Mucosa of rectum (tissue), 2 donors: Measurements from ENCODE around the gene PDZD2.

ENCODE experiments used
- H3K27ac ChIP-seq, 2 donors: one replicate each; pipeline ENCODE4 v1.7.0; 2013; ENCODE audit warnings: inconsistent platforms in 2 of 2, low read depth in 2 of 2, low read length in 2 of 2
- H3K27me3 ChIP-seq, 2 donors: one replicate each; pipeline ENCODE4 v1.7.0; 2013; ENCODE audit warnings: low read length in 2 of 2; ENCODE audit not compliant: control insufficient read depth in 2 of 2, insufficient read depth in 2 of 2
- H3K36me3 ChIP-seq, 2 donors: one replicate each; pipeline ENCODE4 v1.7.0; 2013; ENCODE audit warnings: low read length in 2 of 2; ENCODE audit not compliant: control insufficient read depth in 2 of 2, insufficient read depth in 2 of 2
- H3K4me1 ChIP-seq, 2 donors: one replicate each; pipeline ENCODE4 v1.7.0; 2013; ENCODE audit warnings: low read length in 2 of 2, mild to moderate bottlenecking in 1 of 2; ENCODE audit not compliant: control insufficient read depth in 2 of 2, insufficient read depth in 2 of 2
- H3K4me3 ChIP-seq, 2 donors: one replicate each; pipeline ENCODE4 v1.7.0; 2013; ENCODE audit warnings: low read length in 2 of 2
- H3K9ac ChIP-seq, 2 donors: one replicate each; pipeline ENCODE4 v1.7.0; 2013; ENCODE audit warnings: low read length in 2 of 2, low read depth in 1 of 2, mild to moderate bottlenecking in 1 of 2
- H3K9me3 ChIP-seq, 2 donors: one replicate each; pipeline ENCODE4 v1.7.0; 2013; ENCODE audit warnings: low read length in 2 of 2; ENCODE audit not compliant: control insufficient read depth in 2 of 2
- donor health status: healthy.
- donor health status: Normal muscosa, but diverticular disease.

The PDZD2 gene

GRCh38 chr5:32090755-32091128 lies 451.8 kb downstream of the PDZD2 start:
- no peak overlapping the region for H3K27ac ChIP-seq
- no peak overlapping the region for H3K4me3 ChIP-seq
- no peaks in the 10 kb centered on the region for H3K27me3 ChIP-seq
- no peak overlapping the region for H3K9ac ChIP-seq
- peaks cover 0 to 2% of the 10 kb centered on the region in 2 donors for H3K36me3 ChIP-seq
- no peaks in the 10 kb centered on the region for H3K9me3 ChIP-seq
- H3K4me1 ChIP-seq = no peaks in the 10 kb centered on the region

GRCh38 chr5:32092938-32093812 lies 454.2 kb downstream of the PDZD2 start:
- Histone ChIP-seq H3K9ac (no peak overlapping the region), H3K36me3 (peaks cover 3 to 5% of the 10 kb centered on the region in 2 donors), H3K4me1 (no peaks in the 10 kb centered on the region), H3K27ac (no peak overlapping the region), H3K27me3 (no peaks in the 10 kb centered on the region), H3K9me3 (no peaks in the 10 kb centered on the region), H3K4me3 (no peak overlapping the region)

- H3K9ac ChIP-seq = no peak overlapping the region
- H3K4me3 ChIP-seq = no peak overlapping the region
- H3K9me3 ChIP-seq = no peaks in the 10 kb centered on the region
- H3K27ac ChIP-seq = no peak overlapping the region
- H3K36me3 ChIP-seq = peaks cover 15 to 17% of the 10 kb centered on the region in 2 donors
- no peaks in the 10 kb centered on the region for H3K4me1 ChIP-seq
- H3K27me3 ChIP-seq = no peaks in the 10 kb centered on the region
Measured at GRCh38 chr5:32094691-32095090, 455.8 kb downstream of the PDZD2 start.

DNA sequence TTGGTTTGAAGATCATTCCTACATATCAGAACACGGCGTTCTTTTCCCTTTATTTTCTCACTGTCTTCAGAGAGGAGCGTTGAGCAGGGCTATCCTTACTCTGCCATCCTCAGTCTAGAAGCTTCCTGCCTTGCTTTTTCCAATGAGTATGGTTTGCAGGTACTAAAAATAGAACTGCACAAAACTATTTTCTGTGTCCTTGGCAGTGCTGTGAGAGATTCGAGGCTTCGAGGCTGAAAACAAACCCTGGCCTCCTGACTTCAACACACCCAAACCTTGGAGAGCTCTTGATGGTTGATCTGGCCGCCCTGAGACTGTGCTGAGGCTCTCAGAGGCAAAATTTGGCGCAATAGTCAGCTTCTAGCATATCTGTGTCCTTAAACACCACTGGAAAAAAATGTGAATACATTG lies 456.3 kb downstream of the PDZD2 start:
- Histone ChIP-seq H3K4me1 (no peaks in the 10 kb centered on the region), H3K27me3 (no peaks in the 10 kb centered on the region), H3K27ac (no peak overlapping the region), H3K4me3 (no peak overlapping the region), H3K9ac (no peak overlapping the region), H3K9me3 (no peaks in the 10 kb centered on the region), H3K36me3 (peaks cover 18 to 20% of the 10 kb centered on the region in 2 donors)

DNA sequence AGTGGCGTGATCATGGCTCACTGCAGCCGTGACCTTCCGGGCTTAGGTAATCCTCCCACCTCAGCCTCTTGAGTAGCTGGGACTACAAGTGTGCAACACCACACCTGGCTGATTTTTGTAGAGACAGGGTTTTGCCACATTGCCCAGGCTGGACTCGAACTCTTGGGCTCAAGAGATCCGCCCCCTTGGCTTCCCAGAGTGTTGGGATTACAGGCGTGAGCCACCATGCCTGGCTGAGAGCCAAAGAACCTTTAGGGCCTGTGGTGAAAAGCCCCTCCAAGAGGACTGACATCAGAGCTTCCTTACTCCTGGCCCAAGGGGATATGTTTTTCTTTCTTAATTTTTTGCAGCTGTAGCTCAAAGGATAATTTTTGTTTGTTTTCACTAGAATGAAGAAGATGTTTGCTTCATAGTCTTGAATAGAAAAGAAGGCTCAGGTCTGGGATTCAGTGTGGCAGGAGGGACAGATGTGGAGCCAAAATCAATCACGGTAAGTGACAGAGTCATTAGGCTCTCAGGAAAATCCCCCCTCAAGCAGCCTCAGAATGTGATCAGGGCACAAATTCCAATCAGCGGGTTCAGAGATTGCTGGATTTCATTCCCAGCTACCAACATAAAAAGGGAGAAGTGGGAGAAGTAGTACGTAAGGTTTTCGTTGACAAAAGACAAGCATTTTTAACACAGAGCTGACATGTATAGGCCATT lies 458.1 kb downstream of the PDZD2 start:
- no peaks in the 10 kb centered on the region for H3K27me3 ChIP-seq
- no peaks in the 10 kb centered on the region for H3K4me1 ChIP-seq
- H3K27ac ChIP-seq = no peak overlapping the region
- H3K9me3 ChIP-seq = no peaks in the 10 kb centered on the region
- peaks cover 30 to 34% of the 10 kb centered on the region in 2 donors for H3K36me3 ChIP-seq
- no peak overlapping the region for H3K4me3 ChIP-seq
- no peak overlapping the region for H3K9ac ChIP-seq

DNA sequence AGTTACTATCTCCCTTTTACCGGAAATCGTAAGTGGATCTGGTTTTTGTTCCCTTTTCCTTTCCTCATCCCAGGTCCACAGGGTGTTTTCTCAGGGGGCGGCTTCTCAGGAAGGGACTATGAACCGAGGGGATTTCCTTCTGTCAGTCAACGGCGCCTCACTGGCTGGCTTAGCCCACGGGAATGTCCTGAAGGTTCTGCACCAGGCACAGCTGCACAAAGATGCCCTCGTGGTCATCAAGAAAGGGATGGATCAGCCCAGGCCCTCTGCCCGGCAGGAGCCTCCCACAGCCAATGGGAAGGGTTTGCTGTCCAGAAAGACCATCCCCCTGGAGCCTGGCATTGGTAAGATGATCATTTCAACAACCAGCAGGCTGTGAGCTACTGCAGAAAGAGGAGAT lies 459.4 kb downstream of the PDZD2 start:
- no peak overlapping the region for H3K27ac ChIP-seq
- no peaks in the 10 kb centered on the region for H3K4me1 ChIP-seq
- no peaks in the 10 kb centered on the region for H3K9me3 ChIP-seq
- H3K4me3 ChIP-seq = no peak overlapping the region
- no peak overlapping the region for H3K9ac ChIP-seq
- no peaks in the 10 kb centered on the region for H3K27me3 ChIP-seq
- H3K36me3 ChIP-seq = peaks cover 38 to 44% of the 10 kb centered on the region in 2 donors

- Histone ChIP-seq H3K9ac (no peak overlapping the region), H3K27me3 (no peaks in the 10 kb centered on the region), H3K36me3 (peaks cover 44 to 50% of the 10 kb centered on the region in 2 donors), H3K4me1 (no peaks in the 10 kb centered on the region), H3K4me3 (no peak overlapping the region), H3K27ac (no peak overlapping the region), H3K9me3 (no peaks in the 10 kb centered on the region)
Measured at GRCh38 chr5:32098890-32099310, 460.0 kb downstream of the PDZD2 start.

DNA sequence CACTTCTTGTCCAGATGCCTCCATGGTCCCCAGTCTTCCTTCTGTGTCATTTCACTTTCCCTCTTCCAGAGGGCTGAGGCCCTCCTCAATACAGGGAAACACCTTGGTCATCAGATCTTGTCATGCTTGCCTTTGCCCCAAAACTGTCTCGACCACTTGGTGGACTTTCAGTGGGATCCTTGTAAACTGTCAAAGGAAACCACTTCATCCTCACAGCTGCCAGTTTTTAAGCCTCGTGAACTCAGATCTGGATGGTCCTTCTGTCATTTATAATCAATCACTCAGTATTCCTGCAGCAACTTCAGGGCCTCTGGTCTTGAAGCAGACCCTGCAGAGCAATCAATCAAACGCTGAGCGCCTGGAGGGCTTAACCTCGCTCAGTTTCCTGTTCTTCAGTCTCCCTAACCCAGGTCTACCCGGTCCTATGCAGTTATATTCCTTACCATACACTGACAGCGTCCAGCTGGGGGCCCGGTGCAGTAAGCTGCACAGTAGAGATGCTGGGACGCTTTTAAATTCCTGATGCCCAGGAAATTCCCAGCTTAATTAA lies 460.6 kb downstream of the PDZD2 start:
- Histone ChIP-seq H3K4me3 (no peak overlapping the region), H3K36me3 (peaks cover 46 to 51% of the 10 kb centered on the region in 2 donors), H3K9ac (no peak overlapping the region), H3K4me1 (no peaks in the 10 kb centered on the region), H3K27me3 (no peaks in the 10 kb centered on the region), H3K9me3 (no peaks in the 10 kb centered on the region), H3K27ac (no peak overlapping the region)

DNA sequence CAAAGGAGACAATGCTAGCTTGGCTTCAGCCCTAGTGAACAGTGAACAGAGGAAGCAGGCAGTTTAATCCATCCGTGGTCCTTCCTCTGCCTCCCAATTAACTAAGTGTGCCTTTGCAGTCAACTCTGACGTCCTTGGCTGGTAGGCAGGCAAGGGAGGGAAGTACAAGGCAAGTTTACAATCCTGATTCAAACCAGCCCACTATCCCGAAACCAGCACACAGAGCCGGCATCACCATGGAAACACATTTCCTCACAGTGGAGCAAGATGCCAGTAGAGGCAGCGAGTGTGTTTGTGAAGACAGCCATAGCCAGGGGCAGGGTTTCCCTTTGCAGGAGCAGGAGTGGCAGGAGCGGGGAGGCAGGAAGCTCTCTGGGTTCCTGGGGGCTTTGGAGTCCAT lies 461.3 kb downstream of the PDZD2 start:
- no peaks in the 10 kb centered on the region for H3K27me3 ChIP-seq
- H3K9me3 ChIP-seq = no peaks in the 10 kb centered on the region
- no peak overlapping the region for H3K27ac ChIP-seq
- H3K36me3 ChIP-seq = peaks cover 46 to 52% of the 10 kb centered on the region in 2 donors
- H3K9ac ChIP-seq = no peak overlapping the region
- no peaks in the 10 kb centered on the region for H3K4me1 ChIP-seq
- H3K4me3 ChIP-seq = no peak overlapping the region

GRCh38 chr5:32100691-32101302 lies 461.9 kb downstream of the PDZD2 start:
- Histone ChIP-seq H3K27me3 (no peaks in the 10 kb centered on the region), H3K27ac (no peak overlapping the region), H3K9ac (no peak overlapping the region), H3K36me3 (peaks cover 46 to 57% of the 10 kb centered on the region in 2 donors), H3K4me1 (no peaks in the 10 kb centered on the region), H3K4me3 (no peak overlapping the region), H3K9me3 (no peaks in the 10 kb centered on the region)
